ENCODE measurements around the gene SH3GLB1.

GRCh38 chr1:86708920-86709319, 4.5 kb downstream of the SH3GLB1 start:
- TF ChIP-seq POLR2A (IDR thresholded peaks at IDR 0.05): no peak
- TF ChIP-seq, protein P1, sequence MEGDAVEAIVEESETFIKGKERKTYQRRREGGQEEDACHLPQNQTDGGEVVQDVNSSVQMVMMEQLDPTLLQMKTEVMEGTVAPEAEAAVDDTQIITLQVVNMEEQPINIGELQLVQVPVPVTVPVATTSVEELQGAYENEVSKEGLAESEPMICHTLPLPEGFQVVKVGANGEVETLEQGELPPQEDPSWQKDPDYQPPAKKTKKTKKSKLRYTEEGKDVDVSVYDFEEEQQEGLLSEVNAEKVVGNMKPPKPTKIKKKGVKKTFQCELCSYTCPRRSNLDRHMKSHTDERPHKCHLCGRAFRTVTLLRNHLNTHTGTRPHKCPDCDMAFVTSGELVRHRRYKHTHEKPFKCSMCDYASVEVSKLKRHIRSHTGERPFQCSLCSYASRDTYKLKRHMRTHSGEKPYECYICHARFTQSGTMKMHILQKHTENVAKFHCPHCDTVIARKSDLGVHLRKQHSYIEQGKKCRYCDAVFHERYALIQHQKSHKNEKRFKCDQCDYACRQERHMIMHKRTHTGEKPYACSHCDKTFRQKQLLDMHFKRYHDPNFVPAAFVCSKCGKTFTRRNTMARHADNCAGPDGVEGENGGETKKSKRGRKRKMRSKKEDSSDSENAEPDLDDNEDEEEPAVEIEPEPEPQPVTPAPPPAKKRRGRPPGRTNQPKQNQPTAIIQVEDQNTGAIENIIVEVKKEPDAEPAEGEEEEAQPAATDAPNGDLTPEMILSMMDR (IDR thresholded peaks at IDR 0.05): no peak
